LoVo (cell line): Measurements from ENCODE around the gene SCGB1D2.
"Not testable (repeated sequence)": the region's sequence is repeated elsewhere in the genome, so short reads cannot be mapped to it uniquely, and the experiment has no call there.

ENCODE experiments used
- DNase-seq: peaks from one replicate; pipeline ENCODE4 v3.0.0-alpha.2; 2016; ENCODE audit warnings: low spot score

SCGB1D2 gene

GRCh38 chr11:62242021-62242420 is at the start of gene SCGB1D2:
Gene SCGB1D2 (plus strand): TSS chr11:62242239. CDS start chr11:62242308, 69 bp downstream.
- DNase-seq = peak; percentile 38

DNA sequence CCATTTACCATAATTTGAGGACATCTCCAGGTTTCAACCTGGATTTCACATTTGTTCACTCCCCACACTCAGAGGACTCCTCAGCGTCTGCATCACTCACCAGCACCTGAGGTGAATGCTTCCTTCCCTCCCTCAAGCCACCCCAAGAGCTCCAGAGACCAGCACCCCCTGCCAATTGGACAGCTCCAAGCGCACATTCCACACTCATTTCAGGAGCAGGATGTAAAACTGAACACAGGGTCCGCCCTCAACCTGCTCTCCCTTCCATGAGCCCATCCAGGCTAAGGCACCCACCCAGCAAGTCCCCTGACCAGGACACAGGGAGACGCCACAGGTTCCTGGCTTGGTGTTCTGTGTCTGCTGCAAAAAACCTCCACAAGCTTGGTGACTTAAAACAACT is 48.1 kb upstream of the SCGB1D2 start:
- DNase-seq = no peak

DNA sequence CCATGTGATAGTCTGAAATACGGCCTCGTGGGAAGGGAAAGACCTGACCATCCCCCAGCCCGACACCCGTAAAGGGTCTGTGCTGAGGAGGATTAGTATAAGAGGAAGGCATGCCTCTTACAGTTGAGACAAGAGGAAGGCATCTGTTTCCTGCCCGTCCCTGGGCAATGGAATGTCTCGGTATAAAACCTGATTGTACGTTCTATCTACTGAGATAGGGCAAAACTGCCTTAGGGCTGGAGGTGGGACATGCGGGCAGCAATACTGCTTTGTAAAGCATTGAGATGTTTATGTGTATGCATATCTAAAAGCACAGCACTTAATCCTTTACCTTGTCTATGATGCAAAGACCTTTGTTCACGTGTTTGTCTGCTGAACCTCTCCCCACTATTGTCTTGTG is 47.0 kb upstream of the SCGB1D2 start:
- not testable (repeated sequence) for DNase-seq

- DNase-seq = no peak
Observed at GRCh38 chr11:62195945-62196344, 46.1 kb upstream of the SCGB1D2 start.

DNA sequence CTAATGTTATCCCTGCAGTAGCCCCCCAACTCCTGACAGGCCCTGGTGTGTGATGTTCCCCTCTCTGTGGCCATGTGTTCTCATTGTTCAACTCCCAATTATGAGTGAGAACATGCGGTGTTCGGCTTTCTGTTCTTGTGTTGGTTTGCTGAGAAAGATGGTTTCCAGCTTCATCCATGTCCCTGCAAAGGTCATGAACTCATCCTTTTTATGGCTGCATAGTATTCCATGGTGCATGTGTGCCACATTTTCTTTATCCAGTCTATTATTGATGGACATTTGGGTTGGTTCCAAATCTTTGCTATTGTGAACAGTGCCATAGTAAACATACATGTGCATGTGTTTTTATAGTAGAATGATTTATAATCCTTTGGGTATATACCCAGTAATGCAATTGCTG is 44.6 kb upstream of the SCGB1D2 start:
- not testable (repeated sequence) for DNase-seq

DNA sequence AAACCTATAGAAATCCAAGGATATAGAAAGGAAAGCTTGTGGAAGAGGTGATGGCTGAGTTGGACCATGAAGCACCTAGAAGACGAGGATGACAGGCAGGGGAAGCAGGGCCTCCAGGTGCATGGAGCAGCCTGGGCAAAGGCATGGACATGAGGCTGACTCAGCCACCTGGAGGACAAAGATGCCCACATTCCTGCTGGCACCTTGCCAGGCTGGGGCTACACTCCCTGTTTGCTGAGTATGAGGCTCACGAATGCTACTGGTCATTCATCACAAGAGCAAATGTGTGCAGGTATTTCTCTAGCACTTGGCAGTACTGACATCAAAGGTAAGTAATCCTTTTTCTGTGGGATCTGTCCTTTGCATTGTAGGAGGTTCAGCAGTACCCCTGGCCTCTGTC is 40.7 kb upstream of the SCGB1D2 start:
- DNase-seq = peak; percentile 22

DNA sequence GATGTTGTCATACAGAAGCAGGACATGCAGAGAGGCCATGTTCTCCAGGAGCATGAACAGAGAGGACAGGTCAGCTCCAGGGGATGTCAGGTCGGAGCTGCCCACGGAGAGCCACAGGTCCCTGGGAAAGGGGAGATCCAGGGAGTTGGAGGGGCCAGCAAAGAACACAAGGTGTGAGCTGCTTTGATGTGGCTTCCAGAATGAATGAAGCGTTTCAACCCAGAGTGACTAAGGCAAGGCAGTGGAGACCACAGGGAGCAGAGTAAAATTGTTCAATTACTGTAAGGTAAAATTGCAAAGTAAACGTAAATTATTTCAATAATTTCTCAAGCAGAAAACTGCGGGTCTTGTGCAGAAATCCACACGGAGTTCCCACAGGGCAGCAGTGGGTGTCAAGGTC is 39.1 kb upstream of the SCGB1D2 start:
- no peak for DNase-seq

DNA sequence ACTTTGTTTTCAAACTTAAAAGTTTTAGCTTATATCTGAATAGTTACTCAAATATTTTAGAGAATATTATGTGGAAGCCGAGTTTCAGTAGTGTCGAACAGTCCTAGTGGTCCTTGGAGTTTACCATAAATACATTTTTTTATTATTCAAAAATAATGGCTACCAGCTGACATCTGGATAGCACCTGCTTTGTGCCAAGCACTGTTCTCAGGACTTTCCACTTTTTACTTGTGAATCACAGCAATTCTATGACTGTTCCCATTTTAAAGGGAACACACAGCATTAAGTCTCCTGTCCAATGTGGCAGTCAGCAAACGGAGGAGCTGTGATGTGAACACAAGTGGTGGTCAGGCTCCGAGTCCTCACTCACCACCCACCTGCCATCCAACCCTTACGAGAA is 37.6 kb upstream of the SCGB1D2 start:
- no peak for DNase-seq

DNA sequence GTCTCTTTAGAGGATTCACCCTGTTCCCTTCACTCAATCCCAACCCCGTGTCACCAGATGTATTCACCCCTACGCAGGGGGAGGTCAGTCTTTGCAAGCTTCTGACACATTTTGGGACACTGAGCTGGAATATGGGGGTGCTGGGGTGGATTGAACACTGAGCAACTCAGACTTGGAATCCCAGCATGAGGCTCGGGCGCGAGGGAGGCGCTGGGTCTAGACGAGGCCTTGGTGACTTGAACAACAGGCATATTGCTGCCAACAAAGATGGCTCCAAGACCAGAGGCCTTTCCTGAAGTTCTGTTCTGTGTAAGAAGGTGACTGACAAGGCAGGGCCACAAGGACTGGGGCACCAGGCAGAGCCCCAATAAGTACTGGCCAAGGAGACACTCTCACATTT is 36.6 kb upstream of the SCGB1D2 start:
- no peak for DNase-seq

- DNase-seq = not testable (repeated sequence)
Observed at GRCh38 chr11:62206276-62207066, 35.6 kb upstream of the SCGB1D2 start.

DNA sequence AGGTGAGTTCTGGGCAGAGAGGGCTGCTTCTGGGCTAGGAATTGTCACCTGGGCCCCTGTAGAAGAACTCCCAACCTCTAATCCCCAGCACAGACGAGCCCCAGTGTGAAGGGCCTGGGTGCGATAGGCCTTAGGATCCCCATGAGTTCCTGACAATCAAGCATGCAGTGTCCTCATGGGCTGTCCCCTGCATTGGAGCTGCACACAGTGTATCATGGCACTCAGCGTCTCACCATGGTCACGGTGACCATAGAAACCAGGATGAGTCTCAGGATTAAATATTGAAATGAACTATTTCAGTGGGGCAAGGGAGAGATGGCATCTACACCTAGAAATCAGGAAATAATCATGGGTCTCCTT is 33.3 kb upstream of the SCGB1D2 start:
- DNase-seq = no peak

DNA sequence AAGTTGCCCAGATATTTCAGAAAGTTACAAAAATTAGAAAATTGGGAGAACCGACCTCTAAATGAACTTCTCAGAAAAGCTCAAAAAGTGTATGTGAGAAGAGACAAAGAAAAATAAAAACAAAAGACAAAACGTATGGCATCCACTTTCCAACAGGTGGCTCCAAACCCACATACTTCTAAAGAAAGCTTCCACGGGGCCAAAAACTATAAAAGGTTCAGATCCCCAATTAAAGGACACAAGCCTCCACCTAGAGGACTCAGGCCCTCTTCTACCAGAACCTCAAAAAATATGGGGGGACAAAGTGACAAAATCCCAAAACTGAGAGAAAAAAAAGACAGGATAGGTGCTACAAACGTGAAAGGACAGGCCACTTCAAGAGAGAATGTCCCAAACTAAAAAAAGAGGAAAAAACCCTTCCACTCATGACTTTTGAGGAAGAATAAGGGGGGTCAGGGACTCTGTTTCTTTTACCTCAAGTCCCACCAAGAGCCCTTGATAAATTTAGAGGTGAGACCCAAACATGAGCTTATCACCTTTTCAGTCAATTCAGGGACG is 24.8 kb upstream of the SCGB1D2 start:
- DNase-seq = peak; percentile 29

- no peak for DNase-seq
Observed at GRCh38 chr11:62221498-62221897, 20.5 kb upstream of the SCGB1D2 start.

GRCh38 chr11:62223095-62223494 is 18.9 kb upstream of the SCGB1D2 start:
- peak; percentile 5 for DNase-seq

- no peak for DNase-seq
Observed at GRCh38 chr11:62233730-62234129, 8.3 kb upstream of the SCGB1D2 start.

DNA sequence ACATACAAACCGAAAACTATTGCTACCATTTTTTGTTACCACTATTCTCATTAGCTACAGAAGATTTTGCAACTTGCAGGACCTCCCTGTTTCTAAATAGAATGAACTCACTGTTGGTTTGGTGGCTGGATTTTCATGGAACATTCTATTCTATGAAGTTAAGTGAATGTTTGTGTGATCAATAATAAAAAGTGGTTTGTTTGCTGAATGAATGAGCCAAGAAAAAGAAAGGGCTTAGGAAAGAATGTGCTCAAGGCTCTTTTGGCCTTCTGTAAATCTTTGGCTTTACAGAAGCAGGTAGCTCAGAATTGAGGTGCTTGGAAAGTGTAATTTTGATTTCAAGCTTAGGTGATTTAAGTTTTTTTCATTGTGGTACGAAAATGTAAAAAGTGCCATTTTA is 5.9 kb upstream of the SCGB1D2 start:
- no peak for DNase-seq

DNA sequence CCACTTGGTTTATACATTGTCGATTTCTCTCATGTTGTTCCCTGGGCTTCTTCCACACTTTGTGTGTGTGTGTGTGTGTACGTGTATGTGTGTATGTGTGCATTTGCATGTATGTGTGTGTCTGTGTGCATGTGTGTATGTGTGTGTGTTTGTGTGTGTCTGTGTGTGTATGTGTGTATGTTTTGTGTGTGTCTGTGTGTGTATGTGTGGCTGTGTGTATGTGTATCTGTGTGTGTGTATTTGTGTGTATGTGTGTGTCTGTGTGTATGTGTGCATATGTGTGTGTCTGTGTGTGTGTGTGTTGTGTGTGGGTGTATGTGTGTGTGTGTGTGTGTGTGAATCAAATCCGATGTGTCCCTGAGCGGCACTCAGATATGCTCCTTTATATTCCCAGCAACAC is 4.5 kb upstream of the SCGB1D2 start:
- no peak for DNase-seq

DNA sequence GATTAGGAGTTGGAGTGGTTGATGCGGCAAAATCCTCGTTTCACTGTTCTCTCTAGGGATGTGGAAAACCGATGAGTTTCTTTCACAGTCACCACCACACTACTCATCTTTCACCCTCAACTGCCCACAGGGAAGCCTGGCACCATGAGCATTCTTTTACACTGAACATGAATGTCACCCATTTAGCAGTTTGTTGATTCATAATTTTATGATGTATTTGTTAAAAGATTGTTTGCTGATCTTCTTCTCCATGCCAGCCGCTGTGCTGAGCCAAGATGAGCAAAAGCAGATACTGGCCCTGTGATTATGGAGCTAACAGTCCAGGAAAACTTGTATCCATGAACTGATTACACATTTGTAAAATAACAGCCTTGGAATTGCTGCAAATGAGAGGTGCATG is 3.9 kb upstream of the SCGB1D2 start:
- no peak for DNase-seq

DNA sequence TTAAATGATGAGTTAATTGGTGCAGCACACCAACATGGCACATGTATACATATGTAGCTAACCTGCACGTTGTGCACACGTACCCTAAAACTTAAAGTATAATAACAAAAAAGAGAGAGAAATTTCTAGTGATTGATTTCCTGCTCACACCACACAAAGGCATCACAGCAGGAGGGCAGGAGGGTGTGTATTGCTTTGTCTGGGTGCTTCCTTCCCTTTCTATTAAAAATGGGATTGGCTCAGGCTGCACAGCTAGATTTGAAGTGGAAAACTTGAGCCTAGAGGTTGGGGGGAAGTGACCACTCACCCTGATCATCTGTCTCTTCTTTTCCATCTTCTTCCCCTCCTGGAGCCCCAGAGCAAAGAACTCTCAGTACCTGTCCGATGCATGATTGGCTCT is 944 bp upstream of the SCGB1D2 start:
- no peak for DNase-seq

- DNase-seq = no peak
Observed at GRCh38 chr11:62245271-62245753, 3.3 kb downstream of the SCGB1D2 start.

GRCh38 chr11:62251698-62252097 is 9.7 kb downstream of the SCGB1D2 start:
- DNase-seq = no peak

DNA sequence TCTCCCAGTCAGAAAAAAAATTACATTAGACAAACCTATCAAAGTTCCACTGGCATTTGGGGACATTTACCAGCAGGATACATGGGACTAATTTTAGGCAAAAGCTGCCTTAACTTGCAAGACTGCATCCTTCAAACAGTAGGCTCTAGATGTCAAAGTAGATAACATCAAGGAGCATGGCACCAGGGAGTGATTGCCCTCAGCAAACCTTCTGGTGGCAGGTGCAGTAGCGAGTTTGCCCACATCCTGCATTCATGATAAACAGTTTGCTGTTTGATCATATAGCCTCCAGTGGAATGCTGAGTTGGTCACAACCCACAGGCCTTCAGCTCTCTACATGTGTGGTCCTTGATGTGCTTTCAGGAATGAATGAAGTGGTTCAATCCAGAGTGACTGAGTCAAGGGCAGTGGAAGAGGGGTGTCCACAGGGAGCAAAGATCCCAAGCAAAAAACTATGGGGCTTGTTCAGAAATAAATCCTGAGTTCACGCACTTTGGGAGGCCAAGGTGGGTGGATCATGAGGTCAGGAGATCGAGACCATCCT is 12.0 kb downstream of the SCGB1D2 start:
- no peak for DNase-seq

- no peak for DNase-seq
Observed at GRCh38 chr11:62256281-62256680, 14.2 kb downstream of the SCGB1D2 start.
